GM12875 (cell line): ENCODE results near the gene ALPG.
A peak's percentile ranks its signal among the peaks of the same experiment; 100 is the strongest.
"Not testable (repeated sequence)": the region's sequence is repeated elsewhere in the genome, so short reads cannot be mapped to it uniquely, and the experiment has no call there.

Experiments
- H3K4me3 ChIP-seq: one replicate; pipeline ENCODE4 v1.5.1; 2011; ENCODE audit warnings: low read depth, low read length, control low read depth
- TF ChIP-seq, protein P1 (sequence below): IDR thresholded peaks from 2 replicates; pipeline ENCODE4 v1.5.1; 2011; ENCODE audit warnings: low read depth, mild to moderate bottlenecking, control low read depth, inconsistent platforms, low read length, moderate library complexity, borderline replicate concordance; ENCODE audit not compliant: insufficient read depth

The ALPG gene

DNA sequence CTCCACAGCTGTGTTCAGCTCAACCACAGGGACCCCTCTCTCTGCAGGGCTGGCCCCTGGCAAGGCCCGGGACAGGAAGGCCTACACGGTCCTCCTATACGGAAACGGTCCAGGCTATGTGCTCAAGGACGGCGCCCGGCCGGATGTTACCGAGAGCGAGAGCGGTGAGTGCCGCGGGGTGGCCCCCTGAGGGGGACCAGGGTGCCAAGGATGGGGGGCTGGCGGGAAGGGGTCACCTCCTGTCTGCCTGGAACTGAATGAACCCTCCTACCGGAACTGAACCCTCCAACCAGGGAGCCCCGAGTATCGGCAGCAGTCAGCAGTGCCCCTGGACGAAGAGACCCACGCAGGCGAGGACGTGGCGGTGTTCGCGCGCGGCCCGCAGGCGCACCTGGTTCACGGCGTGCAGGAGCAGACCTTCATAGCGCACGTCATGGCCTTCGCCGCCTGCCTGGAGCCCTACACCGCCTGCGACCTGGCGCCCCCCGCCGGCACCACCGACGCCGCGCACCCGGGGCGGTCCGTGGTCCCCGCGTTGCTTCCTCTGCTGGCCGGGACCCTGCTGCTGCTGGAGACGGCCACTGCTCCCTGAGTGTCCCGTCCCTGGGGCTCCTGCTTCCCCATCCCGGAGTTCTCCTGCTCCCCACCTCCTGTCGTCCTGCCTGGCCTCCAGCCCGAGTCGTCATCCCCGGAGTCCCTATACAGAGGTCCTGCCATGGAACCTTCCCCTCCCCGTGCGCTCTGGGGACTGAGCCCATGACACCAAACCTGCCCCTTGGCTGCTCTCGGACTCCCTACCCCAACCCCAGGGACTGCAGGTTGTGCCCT is 25.2 kb upstream of the ALPG start:
- not testable (repeated sequence) for H3K4me3 ChIP-seq
- TF ChIP-seq, protein P1, sequence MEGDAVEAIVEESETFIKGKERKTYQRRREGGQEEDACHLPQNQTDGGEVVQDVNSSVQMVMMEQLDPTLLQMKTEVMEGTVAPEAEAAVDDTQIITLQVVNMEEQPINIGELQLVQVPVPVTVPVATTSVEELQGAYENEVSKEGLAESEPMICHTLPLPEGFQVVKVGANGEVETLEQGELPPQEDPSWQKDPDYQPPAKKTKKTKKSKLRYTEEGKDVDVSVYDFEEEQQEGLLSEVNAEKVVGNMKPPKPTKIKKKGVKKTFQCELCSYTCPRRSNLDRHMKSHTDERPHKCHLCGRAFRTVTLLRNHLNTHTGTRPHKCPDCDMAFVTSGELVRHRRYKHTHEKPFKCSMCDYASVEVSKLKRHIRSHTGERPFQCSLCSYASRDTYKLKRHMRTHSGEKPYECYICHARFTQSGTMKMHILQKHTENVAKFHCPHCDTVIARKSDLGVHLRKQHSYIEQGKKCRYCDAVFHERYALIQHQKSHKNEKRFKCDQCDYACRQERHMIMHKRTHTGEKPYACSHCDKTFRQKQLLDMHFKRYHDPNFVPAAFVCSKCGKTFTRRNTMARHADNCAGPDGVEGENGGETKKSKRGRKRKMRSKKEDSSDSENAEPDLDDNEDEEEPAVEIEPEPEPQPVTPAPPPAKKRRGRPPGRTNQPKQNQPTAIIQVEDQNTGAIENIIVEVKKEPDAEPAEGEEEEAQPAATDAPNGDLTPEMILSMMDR = 0 out of 2 replicates have a peak, but pooled peaks have one; percentile 4

DNA sequence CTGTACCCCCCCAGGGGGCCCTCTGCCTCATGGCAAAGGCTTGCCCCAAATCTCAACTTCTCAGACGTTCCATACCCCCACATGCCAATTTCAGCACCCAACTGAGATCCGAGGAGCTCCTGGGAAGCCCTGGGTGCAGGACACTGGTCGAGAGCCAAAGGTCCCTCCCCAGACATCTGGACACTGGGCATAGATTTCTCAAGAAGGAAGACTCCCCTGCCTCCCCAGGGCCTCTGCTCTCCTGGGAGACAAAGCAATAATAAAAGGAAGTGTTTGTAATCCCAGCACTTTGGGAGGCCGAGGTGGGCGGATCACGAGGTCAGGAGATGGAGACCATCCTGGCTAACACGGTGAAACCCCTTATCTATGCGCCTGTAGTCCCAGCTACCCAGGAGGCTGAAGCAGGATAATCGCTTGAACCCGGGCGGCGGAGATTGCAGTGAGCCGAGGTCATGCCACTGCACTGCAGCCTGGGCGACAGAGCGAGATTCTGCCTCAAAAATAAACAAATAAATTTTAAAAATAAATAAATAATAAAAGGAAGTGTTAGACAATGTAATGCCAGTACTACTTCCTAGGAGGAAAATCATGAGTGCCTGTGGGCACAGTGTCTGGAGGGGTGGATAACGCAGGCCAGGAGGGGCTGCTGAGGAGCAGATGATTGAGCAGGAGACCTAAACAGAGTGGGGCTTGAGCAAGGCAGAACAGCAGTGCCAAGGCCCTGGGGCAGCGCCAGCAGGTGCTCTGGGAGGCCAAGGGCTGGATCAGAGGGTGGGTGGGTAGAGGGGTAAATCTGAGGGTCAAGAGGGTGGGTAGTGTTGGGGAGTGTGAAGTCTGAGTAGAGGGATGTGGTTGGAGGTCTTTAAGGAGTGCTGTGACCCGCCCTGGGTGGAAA is 24.1 kb upstream of the ALPG start:
- no peak overlapping the region for H3K4me3 ChIP-seq
- TF ChIP-seq, protein P1 = no peak

DNA sequence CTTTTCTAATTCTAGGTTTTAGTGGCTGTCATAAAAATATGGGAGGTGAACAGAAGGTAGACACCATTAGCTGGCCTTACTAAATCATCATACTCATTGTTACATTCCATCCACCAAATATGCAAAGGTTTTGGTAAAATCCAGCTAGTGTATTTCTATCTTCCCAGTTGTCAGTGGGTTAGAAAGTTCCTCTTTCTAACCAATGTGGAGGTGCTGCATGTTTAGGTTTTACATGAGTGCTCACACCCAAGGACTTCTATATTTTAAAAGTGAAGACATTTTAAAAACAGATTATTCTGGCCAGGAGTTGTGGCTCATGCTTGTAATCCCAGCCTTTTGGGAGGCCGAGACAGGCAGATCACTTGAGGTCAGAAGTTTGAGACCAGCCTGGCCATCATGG is 22.2 kb upstream of the ALPG start:
- TF ChIP-seq, protein P1 = no peak
- H3K4me3 ChIP-seq = no peak overlapping the region

DNA sequence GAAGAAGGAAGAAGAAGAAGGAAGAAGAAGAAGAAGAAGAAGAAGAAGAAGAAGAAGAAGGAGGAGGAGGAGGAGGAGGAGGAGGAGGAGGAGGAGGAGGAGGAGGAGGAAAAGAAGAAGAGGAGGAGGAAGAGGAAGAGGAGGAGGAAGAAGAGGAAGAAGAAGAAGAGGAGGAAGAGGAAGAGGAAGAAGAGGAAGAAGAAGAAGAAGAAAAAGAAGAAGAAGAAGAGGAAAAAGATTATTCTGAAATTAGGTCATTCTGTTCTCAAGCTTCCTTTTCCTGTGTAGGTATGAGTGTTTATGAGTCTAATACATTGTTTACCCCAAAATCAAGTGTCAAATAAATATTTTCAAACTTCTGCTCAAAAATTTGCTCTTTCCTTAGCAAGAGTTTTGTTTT is 21.6 kb upstream of the ALPG start:
- H3K4me3 ChIP-seq = not testable (repeated sequence)

DNA sequence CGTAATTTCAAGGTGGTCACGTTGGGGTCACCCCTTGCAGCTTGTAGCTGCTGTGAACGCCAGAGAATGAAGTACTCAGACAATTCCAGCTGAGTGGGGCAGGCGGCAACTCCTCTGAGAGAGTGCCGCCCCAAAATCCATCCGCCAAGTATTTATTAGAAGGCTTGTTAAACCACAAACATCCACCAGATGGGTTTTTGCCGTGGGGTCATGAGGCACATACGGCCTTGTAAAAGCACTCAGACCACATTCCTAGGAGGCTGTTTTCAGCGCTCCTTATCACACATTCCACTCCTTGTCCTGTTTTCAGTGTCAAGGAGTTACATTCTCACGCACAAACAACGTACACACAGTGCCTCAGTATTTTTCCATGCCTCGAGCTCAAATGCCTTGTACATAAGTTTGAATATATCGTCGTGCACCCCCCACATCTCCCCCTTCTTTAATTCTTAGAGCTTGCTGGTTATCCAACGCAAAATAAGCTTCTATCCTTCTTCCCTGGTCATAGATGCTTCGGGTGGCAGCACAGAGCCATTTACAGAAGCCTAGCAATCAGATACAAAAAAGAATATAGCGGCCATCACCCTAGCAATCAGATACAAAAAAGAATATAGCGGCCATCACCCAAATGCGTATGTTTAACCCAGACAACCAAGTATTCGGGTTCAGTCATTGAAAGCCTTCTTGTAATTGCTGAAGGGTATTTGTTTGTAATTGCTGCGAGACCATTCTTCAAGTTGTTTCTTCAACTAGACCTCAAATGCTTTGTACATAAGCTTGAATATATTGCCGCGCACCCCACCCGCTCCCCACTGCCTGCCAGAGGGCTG is 20.8 kb upstream of the ALPG start:
- no peak overlapping the region for H3K4me3 ChIP-seq

DNA sequence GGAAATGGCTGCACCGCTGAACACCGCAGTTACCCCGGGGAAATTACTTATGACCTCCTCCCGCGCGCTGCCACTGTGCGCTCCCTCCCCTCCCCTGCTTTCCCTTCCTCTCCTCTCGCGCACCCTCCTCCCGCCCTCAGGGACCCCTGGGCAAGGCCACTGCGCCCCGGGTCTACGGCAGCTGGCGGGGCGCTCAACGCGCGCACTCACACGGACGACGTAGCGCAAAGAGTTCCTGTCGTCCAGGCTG is 20.2 kb upstream of the ALPG start:
- H3K4me3 ChIP-seq = no peak overlapping the region

More for the DNA sequence above, 20.8 kb upstream of the ALPG start:
- TF ChIP-seq, protein P1 = no peak

More for the DNA sequence above, 20.2 kb upstream of the ALPG start:
- TF ChIP-seq, protein P1 = no peak
